ENCODE data around the gene LRBA.
"Not testable (repeated sequence)": the region's sequence is repeated elsewhere in the genome, so short reads cannot be mapped to it uniquely, and the experiment has no call there.

The LRBA gene

GRCh38 chr4:151015459-151016347 is 619 bp upstream of the LRBA start:
- peak; percentile 71 for DNase-seq (ENCODE audit: low read depth)

GRCh38 chr4:151013944-151014343 is 1.1 kb downstream of the LRBA start:
- DNase-seq (ENCODE audit: low read depth) = no peak

GRCh38 chr4:151013491-151013890 is 1.6 kb downstream of the LRBA start:
- DNase-seq (ENCODE audit: low read depth) = no peak

GRCh38 chr4:151012820-151013219 is 2.3 kb downstream of the LRBA start:
- DNase-seq (ENCODE audit: low read depth) = no peak

GRCh38 chr4:151012376-151012775 is 2.7 kb downstream of the LRBA start:
- DNase-seq (ENCODE audit: low read depth) = no peak

- DNase-seq (ENCODE audit: low read depth) = no peak
These were observed 10.9 kb downstream of the LRBA start for GRCh38 chr4:151004222-151004621.

GRCh38 chr4:151000747-151001429 is 14.2 kb downstream of the LRBA start:
- DNase-seq (ENCODE audit: low read depth) = no peak

- DNase-seq (ENCODE audit: low read depth) = no peak
These were observed 16.0 kb downstream of the LRBA start for GRCh38 chr4:150999086-150999485.

GRCh38 chr4:150997141-150997540 is 17.9 kb downstream of the LRBA start:
- DNase-seq (ENCODE audit: low read depth) = no peak

GRCh38 chr4:150994721-150995120 is 20.4 kb downstream of the LRBA start:
- DNase-seq (ENCODE audit: low read depth) = no peak

GRCh38 chr4:150993577-150993976 is 21.5 kb downstream of the LRBA start:
- not testable (repeated sequence) for DNase-seq (ENCODE audit: low read depth)

GRCh38 chr4:150990993-150991392 is 24.1 kb downstream of the LRBA start:
- DNase-seq (ENCODE audit: low read depth) = no peak

- no peak for DNase-seq (ENCODE audit: low read depth)
These were observed 24.8 kb downstream of the LRBA start for GRCh38 chr4:150990250-150990649.

GRCh38 chr4:150988238-150988637 is 26.8 kb downstream of the LRBA start:
- DNase-seq (ENCODE audit: low read depth) = no peak

- DNase-seq (ENCODE audit: low read depth) = no peak
These were observed 27.9 kb downstream of the LRBA start for GRCh38 chr4:150987204-150987603.

- DNase-seq (ENCODE audit: low read depth) = no peak
These were observed 29.0 kb downstream of the LRBA start for GRCh38 chr4:150986085-150986484.

GRCh38 chr4:150983851-150984250 is 31.2 kb downstream of the LRBA start:
- DNase-seq (ENCODE audit: low read depth) = no peak

- no peak for DNase-seq (ENCODE audit: low read depth)
These were observed 32.4 kb downstream of the LRBA start for GRCh38 chr4:150982557-150983233.

GRCh38 chr4:150978738-150979575 is 36.1 kb downstream of the LRBA start:
- no peak for DNase-seq (ENCODE audit: low read depth)

GRCh38 chr4:150976478-150977118 is 38.5 kb downstream of the LRBA start:
- DNase-seq (ENCODE audit: low read depth) = no peak

GRCh38 chr4:150974750-150975149 is 40.3 kb downstream of the LRBA start:
- no peak for DNase-seq (ENCODE audit: low read depth)
